ENCODE data around the gene FAM111A. TPM values are rescaled to one million over a fixed set of nuclear protein-coding genes. Genes with fewer than 3 reads are reported as not detected.

The FAM111A gene
- total RNA-seq, 1 experiment from 2014 or later, result 20.1 TPM

DNA sequence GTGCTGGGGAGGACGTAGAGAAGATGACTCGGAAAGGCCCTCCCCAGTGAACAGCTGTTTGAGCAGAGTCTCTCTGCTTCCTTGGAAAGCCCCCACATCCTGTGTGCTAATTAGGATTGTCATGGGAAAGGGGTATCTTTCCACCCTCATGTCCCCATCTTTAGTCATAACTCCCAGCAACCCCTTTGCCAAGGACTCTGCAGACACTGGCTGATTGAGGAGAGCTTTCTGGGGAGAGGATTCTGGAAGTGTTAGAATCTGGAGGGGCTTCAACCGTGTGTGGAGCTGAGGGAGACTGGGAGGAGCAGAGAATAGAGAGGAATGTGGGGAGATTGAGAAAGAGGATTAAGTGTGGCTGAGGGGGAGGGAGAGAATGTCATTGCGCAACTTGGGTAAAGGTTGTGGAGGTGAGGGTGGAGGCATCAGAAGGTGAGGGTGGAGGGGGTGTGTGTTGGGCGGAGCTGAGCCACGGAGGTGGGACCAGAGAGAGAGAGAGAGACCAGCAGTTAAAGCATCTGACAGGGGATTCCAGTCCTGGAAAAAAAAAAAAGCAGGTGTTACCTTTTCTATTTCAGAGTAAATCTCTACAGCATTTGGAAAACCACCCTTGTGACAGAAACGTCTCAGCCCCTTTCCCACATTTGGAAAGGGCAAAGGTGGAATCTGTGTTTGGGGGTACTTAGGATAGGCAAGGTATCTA, 31.5 kb downstream of the FAM111A start:
- peak overlapping the region; percentile 66 to 91 (median 89); a peak in 5 of 7 replicates for H3K27ac Mint-ChIP-seq
- H3K18ac ChIP-seq (ENCODE audit: insufficient read length, low read depth, low read length), result no peak overlapping the region

More for the DNA sequence above, 31.5 kb downstream of the FAM111A start:
- Mint-ChIP-seq H3K36me3 (ENCODE audit: insufficient read depth in 1 of 3, low read depth in 3 of 3) (peaks cover 12 to 25% (median 18%) of the 10 kb centered on the region in 3 experiments; a peak in 6 of 7 replicates), H3K27me3 (ENCODE audit: low read depth) (peaks cover 2% of the 10 kb centered on the region), H3K9me3 (peaks cover 6% of the 10 kb centered on the region in 2 experiments; a peak in 2 of 5 replicates), H3K4me3 (peak overlapping the region in 1 of 2 experiments; percentile 94), H3K4me1 (peaks cover 32 to 39% of the 10 kb centered on the region in 2 experiments)
- no peak overlapping the region for H4K5ac ChIP-seq (ENCODE audit: insufficient read length, low read depth, low read length)
- no peaks in the 10 kb centered on the region for H3K9me3 ChIP-seq (ENCODE audit: control insufficient read depth, low read depth, low read length)
- no peaks in the 10 kb centered on the region; the same call in 1 of the 2 replicates for H3K79me2 ChIP-seq (ENCODE audit: insufficient read depth, low read length)
- H3K4me2 ChIP-seq (ENCODE audit: insufficient read depth, insufficient read length, low read length), result peak overlapping the region; percentile 52
- H4K91ac ChIP-seq (ENCODE audit: insufficient read length, low read depth, low read length), result no peak overlapping the region
- no peak overlapping the region for H3T11ph ChIP-seq (ENCODE audit: low read length)
- no peak overlapping the region for H3K23ac ChIP-seq (ENCODE audit: insufficient read length, low read depth, low read length)
- no peak overlapping the region for H3K4ac ChIP-seq (ENCODE audit: low read depth, low read length)
- WGBS (ENCODE audit: extremely low coverage, insufficient read length, low lambda C conversion rate), result no CpG with 5 or more reads among the region's 7 CpGs
- H2BK20ac ChIP-seq (ENCODE audit: low read depth, low read length, poor library complexity, severe bottlenecking), result no peak overlapping the region
- no peak overlapping the region for H4K8ac ChIP-seq (replicated peaks; ENCODE audit: insufficient read length, low read depth, low read length)
- no peak overlapping the region for H2BK120ac ChIP-seq (ENCODE audit: low read depth, low read length, poor library complexity, severe bottlenecking)
- no peak overlapping the region for H2BK5ac ChIP-seq (ENCODE audit: insufficient read length, low read length)
- no peak overlapping the region for H2BK12ac ChIP-seq (ENCODE audit: insufficient read length, low read depth, low read length)
- peaks cover 3% of the 10 kb centered on the region for H3K4me1 ChIP-seq (ENCODE audit: insufficient read depth, low read length)
- DNase-seq, result peak; percentile 82
- no peak overlapping the region for H2AFZ ChIP-seq (ENCODE audit: low read length)
- H2BK15ac ChIP-seq (ENCODE audit: low read depth, low read length), result no peak overlapping the region
- H3K56ac ChIP-seq (ENCODE audit: insufficient read length, low read depth, low read length), result no peak overlapping the region
- no peak overlapping the region for H3K9ac ChIP-seq (ENCODE audit: extremely low read depth, insufficient read length, low read length)
- no peak overlapping the region for H3K14ac ChIP-seq (ENCODE audit: insufficient read depth, low read length)
- no peak overlapping the region for H2AK5ac ChIP-seq (ENCODE audit: insufficient read length, low read length)
- no peaks in the 10 kb centered on the region for H4K20me1 ChIP-seq (ENCODE audit: control insufficient read depth, insufficient read depth, insufficient read length)
- TF ChIP-seq, protein P1, sequence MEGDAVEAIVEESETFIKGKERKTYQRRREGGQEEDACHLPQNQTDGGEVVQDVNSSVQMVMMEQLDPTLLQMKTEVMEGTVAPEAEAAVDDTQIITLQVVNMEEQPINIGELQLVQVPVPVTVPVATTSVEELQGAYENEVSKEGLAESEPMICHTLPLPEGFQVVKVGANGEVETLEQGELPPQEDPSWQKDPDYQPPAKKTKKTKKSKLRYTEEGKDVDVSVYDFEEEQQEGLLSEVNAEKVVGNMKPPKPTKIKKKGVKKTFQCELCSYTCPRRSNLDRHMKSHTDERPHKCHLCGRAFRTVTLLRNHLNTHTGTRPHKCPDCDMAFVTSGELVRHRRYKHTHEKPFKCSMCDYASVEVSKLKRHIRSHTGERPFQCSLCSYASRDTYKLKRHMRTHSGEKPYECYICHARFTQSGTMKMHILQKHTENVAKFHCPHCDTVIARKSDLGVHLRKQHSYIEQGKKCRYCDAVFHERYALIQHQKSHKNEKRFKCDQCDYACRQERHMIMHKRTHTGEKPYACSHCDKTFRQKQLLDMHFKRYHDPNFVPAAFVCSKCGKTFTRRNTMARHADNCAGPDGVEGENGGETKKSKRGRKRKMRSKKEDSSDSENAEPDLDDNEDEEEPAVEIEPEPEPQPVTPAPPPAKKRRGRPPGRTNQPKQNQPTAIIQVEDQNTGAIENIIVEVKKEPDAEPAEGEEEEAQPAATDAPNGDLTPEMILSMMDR (conservative IDR thresholded peaks at IDR 0.05), result no peak
- no peak overlapping the region for H3K27ac ChIP-seq (ENCODE audit: insufficient read length, low read depth, low read length)
- no peaks in the 10 kb centered on the region for H3K79me1 ChIP-seq (ENCODE audit: insufficient read depth, low read depth, low read length, poor library complexity, severe bottlenecking)
- peaks cover 18% of the 10 kb centered on the region for H3K23me2 ChIP-seq (ENCODE audit: insufficient read length, low read depth, low read length, poor library complexity, severe bottlenecking)
- H3K27me3 ChIP-seq (ENCODE audit: insufficient read depth, low read length), result no peaks in the 10 kb centered on the region
